Measurements from ENCODE around the gene RSPH9.

GRCh38 chr6:43718387-43719105 lies 73.7 kb downstream of the RSPH9 start:
- TF ChIP-seq EZH2 (IDR thresholded peaks at IDR 0.05; ENCODE audit: low read depth, unreplicated experiment) (no peak), CTCF (conservative IDR thresholded peaks at IDR 0.05; ENCODE audit: low read depth in 2 of 2) (no peak), POLR2AphosphoS5 (IDR thresholded peaks at IDR 0.05; ENCODE audit: low read depth) (no peak), REST (IDR thresholded peaks at IDR 0.05; ENCODE audit: unreplicated experiment) (no peak), ZNF114 (CRISPR knock-in tag; IDR thresholded peaks at IDR 0.05) (no peak)

Measured in GM23338 (cell line).